HG02571 (cell line): ENCODE results near the gene ATOSB.

Experiments used
- ATAC-seq: cut with Tn5 transposase; IDR thresholded peaks from one replicate; pipeline ENCODE4 v1.9.1; 2021; ENCODE audit warnings: mild to moderate bottlenecking, moderate library complexity; ENCODE audit not compliant: unreplicated experiment

The ATOSB gene

DNA sequence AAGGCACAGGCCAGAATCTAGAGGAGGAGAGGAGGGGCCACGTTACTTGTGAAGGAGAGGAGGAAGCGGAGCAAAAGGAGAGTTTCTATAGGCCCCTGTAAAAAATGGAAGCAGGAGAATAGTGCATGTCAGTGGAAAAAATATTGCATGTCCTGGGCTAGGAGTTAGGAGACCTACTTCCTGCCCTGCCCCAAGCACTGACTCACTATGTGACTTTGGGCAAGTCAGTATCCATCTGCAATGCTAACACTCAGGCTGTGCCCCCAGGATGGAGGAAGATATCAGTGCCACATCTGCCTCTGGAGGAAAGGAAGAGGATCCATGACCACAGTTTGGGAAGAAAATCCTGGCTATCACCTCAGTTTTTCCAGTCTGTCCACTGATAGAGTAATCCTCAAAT, 26.2 kb downstream of the ATOSB start:
- no peak for ATAC-seq

DNA sequence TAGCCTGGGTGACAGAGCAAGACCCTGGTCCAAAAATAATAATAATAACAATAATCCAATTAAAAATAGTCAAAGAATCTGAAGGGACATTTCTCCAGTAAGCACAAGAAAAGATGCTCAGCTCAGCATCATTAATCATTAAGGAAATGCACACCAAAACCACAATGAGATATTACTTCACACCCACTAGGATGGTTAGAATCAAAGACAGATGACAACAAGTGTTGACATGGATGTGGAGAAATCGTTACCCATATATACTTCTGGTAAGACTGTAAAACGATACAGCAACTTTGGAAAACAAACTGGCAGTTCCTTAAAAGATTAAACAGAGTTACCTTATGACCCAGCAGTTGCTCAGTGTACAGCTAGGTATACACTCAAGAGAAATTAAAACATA, 30.6 kb downstream of the ATOSB start:
- ATAC-seq, result no peak

DNA sequence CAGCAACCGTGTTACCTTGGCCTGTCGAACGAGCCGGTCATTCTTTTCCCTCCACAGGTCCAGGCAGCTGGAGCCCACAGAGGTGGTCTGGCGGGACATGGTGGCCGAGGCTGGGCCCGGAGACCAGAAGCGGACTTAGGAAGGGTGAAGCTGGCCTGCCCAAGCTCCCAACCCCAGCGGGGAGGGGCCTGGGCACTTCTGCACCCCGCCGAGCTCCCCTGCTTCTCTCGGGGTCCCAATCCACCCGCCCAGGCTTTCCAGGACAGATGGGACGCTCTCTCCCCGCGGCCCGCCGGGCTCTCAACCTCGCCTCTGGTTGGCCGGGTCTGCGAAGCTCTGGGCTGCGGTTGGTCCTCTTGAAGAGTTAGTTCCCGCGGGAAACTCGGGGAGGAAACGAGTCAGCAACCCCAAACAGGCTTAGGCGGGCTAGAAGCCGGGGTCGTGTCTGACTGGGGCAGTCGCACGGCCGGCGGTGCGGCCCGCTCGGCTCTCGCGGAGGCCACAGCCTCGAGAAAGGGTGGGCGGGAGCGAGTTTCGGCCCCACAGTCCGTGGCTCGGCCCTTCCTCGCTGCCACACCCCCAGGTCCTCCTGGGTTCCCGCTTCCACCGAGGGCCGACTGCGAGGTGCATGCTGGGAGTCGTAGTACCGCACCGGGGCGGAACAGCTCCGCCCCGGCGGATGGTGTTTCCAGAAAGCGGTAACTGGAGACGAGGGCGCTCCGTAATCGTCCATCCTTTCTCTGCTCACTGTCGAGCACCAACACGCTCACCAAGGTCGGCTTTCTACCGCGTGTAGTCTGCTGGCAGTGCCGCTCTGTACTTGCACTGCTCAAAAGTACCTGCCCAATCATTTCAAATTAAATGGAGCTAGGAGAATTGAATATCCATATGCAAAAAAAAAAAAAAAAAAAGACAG, 36.0 kb downstream of the ATOSB start, which contains the start of gene FANCG:
FANCG (minus strand) TSS at position 517 of the 916 bp plus-strand sequence; CDS start at position 99, 418 bp downstream.
- peak; percentile 88 for ATAC-seq

DNA sequence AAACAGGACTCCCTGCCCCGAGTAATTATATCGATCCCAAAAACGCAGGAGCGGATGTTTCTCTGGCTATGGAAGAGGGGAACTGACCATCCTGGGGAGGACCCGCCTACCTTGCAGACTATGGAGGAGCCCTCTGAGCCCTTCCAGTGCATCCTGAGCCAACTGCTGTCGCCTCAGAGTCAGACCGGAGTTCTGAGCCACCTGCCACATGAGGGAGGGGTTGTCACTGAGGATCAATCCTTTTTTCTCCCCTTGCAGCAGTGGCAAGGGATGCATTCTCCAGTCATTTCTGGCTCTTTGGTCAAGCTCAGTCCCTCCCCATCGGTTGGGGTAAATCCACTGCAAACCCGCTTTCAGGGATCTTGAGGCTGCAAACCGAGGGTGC, 36.6 kb downstream of the ATOSB start:
- no peak for ATAC-seq

DNA sequence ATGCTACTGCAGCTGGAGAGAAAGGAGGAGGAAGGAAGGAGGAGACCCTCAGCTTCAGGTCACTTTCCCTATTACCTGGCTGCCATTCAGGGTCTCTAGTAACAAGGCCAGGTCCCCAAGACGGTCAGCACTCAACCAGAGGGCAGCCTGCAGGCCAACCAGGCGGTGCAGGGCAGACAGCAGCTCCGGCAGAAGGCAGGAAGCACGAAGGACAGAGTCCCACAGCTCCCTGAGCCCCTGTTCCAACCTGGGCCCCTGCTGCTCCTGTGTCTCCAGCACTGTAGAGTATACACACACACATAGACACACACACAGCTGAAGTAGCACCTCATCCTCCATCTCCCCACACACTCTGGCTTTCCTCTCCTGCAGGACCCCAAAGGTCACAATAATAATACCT, 37.6 kb downstream of the ATOSB start:
- ATAC-seq, result no peak

DNA sequence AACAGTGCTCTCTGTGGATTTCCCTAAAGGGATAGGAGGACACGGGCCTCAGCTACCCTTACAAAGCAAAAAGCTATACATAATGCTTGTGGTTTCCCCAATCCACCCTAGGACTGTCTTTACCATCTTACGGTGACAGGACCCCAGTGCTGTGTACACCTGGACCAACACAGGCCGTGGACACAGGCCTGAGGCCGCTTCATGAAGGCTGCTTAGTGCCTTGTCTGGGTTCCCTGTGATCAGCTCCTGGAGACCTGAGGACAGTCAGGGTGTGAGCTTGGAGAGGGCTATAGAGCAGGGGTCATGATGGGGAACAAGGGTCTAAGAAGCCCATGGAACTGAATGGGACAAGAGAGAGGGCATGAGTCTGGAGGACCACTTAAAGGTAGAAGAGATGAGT, 38.8 kb downstream of the ATOSB start:
- ATAC-seq, result no peak

DNA sequence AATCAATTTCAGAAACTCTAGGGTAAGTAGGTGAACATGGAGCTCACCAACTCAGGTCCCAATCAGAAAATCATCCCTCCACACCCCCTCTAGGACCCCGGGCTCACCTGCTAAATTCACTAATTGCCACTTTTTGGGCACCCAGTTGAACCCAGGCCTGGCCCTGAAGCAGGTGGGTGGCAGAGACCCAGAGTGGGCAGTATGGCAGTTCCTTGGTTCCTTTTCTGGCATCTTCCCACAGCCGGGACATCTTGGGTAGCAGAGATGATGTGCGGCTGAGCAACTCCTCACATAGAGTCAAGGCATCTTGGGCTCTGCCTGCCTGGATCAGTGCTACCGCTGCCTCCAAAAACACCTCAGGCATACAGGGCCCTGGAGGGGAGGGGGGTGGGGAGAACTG, 40.3 kb downstream of the ATOSB start:
- no peak for ATAC-seq

DNA sequence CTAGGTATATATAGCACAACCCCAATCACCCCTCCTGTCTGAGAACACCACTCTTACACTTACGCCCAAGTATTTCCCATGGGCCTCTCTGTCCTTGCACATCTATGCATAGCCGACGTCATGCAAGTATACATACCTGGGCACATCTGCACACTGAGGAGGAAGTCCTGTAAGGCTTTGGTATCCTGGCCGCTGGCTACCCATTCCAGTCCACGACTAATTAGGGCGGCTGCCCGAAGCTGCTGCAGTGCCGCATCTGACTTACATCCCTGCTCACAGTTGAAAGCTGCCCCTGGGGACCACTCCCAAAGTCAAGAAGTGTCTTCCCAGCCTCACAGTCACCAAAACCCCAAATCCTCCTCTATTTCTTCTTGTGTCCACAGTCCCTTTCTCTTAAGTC, 40.9 kb downstream of the ATOSB start:
- no peak for ATAC-seq

DNA sequence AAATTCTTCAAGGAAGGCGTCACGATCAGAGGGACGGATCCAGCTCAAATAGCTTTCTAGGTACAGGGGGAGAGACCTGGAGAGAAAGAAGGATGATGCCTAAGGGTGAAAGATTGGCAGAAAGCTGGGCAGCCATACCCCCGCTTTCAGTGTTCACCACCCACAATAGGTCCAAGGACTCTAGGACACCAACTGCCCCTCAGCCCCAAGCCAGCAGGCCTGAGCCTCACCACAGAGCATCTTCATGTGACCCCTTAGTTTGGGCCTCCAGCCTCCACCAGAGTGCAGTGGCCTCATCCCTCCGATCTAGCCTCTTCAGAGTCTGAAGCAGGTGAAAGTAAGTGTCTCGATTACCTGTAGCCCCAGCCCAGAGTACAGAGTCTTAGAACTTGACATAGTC, 41.5 kb downstream of the ATOSB start:
- ATAC-seq, result no peak

DNA sequence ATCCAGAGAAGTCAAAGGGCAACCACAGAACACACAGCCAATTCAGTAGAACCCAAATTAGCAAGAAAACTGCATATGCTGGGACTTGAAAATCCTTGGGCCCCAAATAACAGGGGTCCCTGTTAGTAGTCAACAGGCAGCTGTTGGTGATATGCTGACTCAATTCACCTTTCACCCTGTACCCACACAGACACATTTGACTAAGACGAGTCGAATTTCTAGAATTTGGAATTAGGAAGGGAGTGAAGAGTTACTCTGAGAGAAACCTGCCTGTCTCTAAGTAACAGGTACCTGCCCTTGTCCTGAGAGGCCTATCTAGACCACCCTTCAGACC, 42.4 kb downstream of the ATOSB start:
- ATAC-seq, result no peak

DNA sequence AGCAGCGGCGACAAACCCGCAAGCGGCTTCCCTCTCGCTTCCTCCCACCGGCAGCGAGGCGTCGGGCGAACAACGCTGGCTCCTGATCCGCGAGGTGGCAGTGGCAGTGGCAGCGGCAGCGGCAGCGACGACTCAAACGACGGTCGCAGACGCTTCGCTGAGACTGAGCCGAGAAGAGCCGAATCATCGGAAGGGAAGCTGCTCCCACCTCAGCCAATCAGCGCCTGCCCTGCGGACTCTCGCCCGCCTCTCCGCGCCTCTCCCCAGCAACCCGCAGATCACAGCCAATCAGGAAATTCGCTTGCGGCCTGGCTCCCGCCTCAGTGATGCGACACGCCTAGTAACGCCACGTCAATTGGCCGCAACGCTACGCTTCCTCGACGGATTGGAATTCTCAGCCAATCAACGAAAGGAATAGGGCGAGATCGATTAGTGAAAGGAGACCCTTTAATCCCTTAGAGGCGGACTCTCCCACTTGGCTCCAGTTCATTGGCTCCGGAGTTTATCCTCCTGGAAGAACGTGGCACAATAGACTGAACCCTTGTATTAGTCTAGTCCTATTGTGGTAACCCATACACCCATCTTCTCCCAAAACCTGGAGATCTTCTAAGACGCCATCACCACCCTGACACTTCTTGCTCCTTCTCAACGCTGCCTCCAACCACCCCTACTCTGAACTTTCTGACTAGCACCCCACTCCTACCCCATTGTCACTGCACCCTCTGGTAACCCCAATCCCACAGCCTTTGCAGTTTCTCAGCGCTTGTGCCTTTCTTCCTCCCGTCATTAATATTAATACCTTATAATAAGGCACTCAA, 43.0 kb downstream of the ATOSB start, which contains the start of gene VCP:
VCP (minus strand) TSS at position 165 of the 818 bp plus-strand sequence. CDS start 272 bp downstream, outside the sequence.
- ATAC-seq, result peak; percentile 88

DNA sequence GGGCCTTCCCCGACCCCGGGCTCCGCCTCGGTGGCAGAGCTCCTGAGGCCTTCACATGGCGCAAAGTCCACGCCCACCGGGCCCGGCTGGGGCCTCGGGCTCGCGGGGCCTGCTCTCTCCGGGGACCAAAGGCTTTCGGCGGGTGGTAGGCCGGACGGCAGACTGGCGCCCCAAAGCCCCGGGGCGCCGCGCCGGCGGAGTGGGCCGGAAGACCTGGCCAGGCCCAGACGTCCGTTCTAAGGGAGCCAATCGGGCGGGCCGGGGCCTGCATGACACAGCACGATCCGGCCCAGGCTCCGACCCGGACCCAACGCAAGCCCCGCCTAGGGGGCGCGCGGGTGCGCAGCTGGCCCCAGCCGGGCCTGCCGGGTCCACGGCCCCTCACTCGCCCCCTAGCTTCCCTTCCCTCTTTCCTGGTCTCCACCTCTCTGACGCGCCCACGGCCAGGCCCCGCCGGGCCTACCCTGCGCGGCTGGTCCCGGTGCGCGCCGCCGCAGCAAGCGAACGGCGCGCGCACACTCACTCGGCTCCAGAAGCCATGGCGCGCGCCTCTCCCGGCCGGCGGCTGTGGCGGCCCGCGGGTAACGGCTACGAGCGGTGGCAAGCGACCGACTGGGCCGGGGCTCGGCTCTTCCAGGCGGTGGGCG, 43.7 kb downstream of the ATOSB start:
- peak; percentile 39 for ATAC-seq

DNA sequence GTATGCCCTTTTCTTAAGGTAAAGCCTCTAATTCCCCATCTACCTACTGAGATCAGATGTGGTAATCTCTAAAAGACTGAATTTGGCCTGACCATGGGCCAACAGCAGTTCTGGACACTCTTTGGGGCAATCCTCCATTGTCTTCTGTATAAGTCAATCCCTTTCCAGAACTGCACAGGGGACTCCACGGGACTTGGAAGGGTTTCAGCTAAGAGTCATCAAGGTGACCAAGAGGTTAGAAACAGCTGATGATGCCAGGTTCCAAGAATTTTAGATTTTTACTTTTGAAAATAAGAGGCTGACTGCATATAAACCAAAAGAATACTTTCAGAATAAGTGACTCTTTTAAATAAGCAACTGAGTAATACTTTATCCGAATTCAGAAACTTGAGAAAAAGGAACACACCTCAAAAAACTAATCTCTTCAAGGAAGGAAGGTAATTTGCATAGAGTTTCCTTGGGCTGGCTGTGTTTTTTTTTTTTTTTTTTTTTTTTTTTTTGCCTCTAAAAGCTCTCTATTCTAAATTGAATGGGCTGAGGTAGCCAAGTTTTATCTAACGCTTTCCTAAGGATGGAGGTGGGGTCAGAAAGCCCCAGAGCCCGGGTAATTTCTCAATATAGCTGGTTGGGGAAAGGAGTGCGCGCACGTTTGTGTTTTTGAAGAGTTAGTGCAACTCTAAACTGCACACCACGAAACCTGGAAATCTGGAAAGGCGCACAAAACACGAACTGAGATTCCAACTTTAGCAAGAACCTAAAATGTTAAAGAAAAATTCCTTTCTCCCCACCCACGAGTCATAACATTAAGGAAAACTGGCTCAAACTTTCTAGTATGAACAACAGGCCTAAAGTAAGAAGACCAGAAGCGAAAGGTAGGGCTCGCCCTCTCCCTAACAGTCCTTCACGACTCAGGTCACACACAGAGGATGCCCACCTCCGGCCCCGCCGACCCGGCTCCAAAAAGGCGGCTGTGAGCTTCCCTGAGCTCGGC, 44.5 kb downstream of the ATOSB start:
- no peak for ATAC-seq

DNA sequence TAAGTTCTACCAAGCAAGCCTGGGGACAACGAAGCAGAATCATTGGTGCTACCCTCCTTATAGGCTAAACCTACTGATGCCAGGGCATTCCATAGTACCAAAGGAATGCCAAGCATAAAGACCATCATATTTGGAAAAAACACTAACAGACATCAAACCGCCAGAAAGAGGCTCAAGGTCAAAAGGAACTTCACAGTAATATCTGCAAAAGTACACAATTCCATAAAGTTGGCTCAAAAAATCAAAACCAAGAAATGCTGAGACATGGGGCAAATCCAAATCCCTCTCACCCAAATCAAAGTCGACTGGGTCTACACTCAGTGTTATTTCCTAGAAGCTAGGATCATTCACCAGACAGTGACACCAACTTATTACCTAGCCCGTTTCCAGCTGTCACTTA, 46.6 kb downstream of the ATOSB start:
- ATAC-seq, result no peak

DNA sequence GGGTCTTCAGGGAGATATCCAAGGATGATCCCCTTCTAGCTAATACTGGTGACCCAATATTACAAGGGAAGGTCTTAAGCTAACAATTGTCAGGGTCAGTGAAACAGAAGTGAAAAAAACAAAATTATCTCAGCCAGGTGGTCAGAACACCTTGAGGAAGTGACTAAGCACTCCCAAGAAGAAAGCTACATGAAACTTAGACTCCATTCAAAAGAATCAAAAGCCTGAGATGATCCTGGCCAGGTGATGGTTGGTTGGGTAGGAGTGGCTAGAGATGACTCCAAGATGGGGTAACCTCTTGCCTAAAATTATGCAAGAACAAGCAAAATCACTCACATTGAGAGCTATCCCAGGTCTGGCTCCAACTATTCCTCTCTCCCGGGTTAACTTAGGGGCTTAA, 48.6 kb downstream of the ATOSB start:
- no peak for ATAC-seq

DNA sequence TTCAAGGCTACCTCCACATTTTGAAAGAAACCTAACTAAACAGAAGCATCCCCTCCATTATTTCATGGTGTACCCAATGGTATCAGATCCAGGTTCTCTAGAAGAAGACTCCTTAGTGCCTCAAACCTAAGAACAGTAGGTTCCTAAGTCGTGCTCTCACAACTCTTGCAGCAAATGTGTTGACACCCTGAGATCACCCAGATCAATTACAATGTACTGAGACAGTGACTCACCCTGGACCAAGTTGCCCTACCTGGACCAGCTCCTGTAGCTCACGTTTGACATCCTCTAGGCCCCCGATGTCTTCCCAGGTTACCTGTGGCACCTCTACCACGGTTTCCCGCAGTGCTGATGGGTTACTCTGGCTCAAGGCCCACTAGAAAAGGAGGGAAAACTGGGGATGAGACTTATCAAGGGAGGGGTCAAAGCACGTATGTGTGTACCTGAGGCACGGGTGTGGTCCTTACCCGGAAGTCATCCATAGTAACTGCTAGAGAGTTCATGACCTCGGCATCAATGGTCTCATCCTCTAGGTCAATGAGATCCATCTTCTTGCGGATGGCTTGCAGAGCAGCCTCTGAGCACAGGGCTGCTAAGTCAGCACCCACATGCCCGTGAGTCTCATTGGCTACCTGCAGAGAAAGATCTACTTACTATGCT, 55.0 kb downstream of the ATOSB start:
- no peak for ATAC-seq

DNA sequence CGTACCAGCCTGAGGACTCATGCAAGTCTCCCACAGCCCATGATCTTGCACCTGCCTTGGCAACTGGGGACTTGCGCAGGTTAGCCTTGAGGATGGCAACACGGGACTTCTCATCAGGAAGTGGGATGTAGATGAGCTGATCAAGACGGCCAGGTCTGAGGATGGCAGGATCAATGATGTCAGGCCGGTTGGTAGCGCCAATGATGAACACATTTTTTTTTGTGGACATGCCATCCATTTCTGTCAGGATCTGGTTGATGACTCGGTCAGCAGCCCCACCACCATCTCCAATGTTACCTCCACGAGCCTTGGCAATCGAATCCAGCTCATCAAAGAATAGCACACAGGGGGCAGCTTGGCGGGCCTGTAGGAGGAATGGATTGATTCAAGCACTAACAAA, 56.2 kb downstream of the ATOSB start:
- ATAC-seq, result no peak

DNA sequence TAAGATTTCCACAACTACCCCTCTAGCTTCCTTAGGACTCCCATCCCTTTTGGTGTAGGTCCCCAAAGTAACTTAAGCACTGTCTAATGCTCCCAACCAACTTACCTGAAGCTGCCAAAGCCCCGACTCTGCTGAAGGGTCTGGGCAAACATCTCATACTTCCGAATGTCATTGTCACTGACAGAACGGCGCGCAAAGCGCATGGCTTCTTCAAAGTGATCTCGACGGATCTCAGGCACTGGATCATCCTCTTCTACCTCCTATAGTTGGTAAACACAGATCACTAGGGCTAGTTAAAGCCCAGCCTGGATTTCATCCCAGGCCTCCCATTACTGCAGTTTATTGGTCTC, 58.4 kb downstream of the ATOSB start:
- ATAC-seq, result no peak

DNA sequence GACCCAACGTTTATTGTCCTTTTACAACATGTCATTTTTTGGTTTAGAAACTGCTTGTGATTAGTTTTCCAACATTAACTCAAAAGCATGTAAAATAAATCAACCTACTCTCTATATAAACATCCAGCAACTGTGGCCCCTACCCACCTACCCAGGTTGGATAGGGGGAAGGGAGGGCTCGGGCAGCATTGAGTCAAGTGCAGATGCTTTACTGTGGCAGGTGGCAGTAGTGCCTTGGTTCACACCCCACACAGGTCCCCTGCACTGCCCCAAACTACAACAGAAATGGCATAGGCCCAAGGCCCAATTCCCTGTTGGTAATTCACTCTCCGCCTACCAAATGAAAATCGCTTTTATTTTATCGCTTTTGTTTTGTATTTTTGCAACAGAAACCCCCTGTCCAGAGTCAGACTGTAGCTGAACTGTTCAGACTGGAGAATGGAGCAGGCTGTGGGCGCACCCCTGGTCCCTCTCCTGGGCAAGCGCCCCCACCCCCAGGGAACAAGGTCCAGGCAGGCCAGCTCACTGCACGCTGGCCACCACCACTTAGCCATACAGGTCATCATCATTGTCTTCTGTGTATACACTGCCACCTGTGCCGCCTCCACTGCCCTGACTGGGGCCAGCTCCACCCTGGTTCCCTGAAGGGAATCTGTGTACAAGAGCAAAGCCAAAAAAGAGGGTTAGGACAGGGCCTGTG, 58.9 kb downstream of the ATOSB start:
- ATAC-seq, result no peak
